ENCODE data around the gene ZDHHC20.

Gene ZDHHC20

GRCh38 chr13:21405309-21405708, 53.8 kb downstream of the ZDHHC20 start:
- no peaks in the 10 kb centered on the region for H3K4me1 ChIP-seq
- no peak overlapping the region for H3K4me3 ChIP-seq (ENCODE audit: low read depth, low read length)
- H3K27me3 ChIP-seq = no peaks in the 10 kb centered on the region
- no peaks in the 10 kb centered on the region for H3K9me3 ChIP-seq
- DNase-seq = no peak
- peaks cover 7% of the 10 kb centered on the region for H3K36me3 ChIP-seq
- TF ChIP-seq, protein P1, sequence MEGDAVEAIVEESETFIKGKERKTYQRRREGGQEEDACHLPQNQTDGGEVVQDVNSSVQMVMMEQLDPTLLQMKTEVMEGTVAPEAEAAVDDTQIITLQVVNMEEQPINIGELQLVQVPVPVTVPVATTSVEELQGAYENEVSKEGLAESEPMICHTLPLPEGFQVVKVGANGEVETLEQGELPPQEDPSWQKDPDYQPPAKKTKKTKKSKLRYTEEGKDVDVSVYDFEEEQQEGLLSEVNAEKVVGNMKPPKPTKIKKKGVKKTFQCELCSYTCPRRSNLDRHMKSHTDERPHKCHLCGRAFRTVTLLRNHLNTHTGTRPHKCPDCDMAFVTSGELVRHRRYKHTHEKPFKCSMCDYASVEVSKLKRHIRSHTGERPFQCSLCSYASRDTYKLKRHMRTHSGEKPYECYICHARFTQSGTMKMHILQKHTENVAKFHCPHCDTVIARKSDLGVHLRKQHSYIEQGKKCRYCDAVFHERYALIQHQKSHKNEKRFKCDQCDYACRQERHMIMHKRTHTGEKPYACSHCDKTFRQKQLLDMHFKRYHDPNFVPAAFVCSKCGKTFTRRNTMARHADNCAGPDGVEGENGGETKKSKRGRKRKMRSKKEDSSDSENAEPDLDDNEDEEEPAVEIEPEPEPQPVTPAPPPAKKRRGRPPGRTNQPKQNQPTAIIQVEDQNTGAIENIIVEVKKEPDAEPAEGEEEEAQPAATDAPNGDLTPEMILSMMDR (IDR thresholded peaks at IDR 0.05; ENCODE audit: low read depth, low read length) = no peak

GRCh38 chr13:21402586-21403307, 56.4 kb downstream of the ZDHHC20 start:
- Histone ChIP-seq H3K4me3 (ENCODE audit: low read depth, low read length) (no peak overlapping the region), H3K4me1 (no peaks in the 10 kb centered on the region), H3K27me3 (no peaks in the 10 kb centered on the region), H3K9me3 (no peaks in the 10 kb centered on the region), H3K36me3 (peaks cover 3% of the 10 kb centered on the region)
- DNase-seq = no peak
- TF ChIP-seq, protein P1 (IDR thresholded peaks at IDR 0.05; ENCODE audit: low read depth, low read length) = no peak

DNA sequence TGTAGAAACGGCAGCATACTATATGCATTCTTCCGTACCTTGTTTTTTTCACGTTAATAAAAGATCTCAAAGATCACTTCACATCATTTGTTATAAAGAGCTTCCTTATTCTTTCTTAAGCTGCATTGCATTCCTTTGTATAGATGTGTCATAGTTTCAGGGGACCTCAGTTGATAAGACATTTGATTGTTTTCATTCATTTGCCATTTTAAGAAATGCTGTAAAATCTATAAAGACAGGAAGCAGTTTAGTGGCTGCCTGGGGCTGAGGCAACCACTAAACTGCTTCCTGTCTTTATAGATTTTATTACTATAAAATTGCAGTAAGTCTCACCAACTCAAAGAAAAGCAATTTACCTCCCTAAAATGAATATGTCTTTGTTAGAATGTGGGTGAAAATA, 59.4 kb downstream of the ZDHHC20 start:
- no peaks in the 10 kb centered on the region for H3K9me3 ChIP-seq
- DNase-seq = no peak
- H3K4me3 ChIP-seq (ENCODE audit: low read depth, low read length) = no peak overlapping the region
- no peaks in the 10 kb centered on the region; the same call in none of the 2 replicates for H3K36me3 ChIP-seq
- TF ChIP-seq, protein P1 (IDR thresholded peaks at IDR 0.05; ENCODE audit: low read depth, low read length) = no peak
- no peaks in the 10 kb centered on the region for H3K4me1 ChIP-seq
- no peaks in the 10 kb centered on the region for H3K27me3 ChIP-seq

- Histone ChIP-seq H3K4me1 (no peaks in the 10 kb centered on the region), H3K36me3 (no peaks in the 10 kb centered on the region; the same call in 1 of the 2 replicates), H3K9me3 (no peaks in the 10 kb centered on the region), H3K4me3 (ENCODE audit: low read depth, low read length) (no peak overlapping the region), H3K27me3 (no peaks in the 10 kb centered on the region)
- TF ChIP-seq, protein P1 (IDR thresholded peaks at IDR 0.05; ENCODE audit: low read depth, low read length) = no peak
- DNase-seq = no peak
Observed at GRCh38 chr13:21395953-21396352, 63.1 kb downstream of the ZDHHC20 start.

GRCh38 chr13:21389124-21389523, 70.0 kb downstream of the ZDHHC20 start:
- no peaks in the 10 kb centered on the region; the same call in none of the 2 replicates for H3K36me3 ChIP-seq
- no peaks in the 10 kb centered on the region for H3K27me3 ChIP-seq
- TF ChIP-seq, protein P1 (IDR thresholded peaks at IDR 0.05; ENCODE audit: low read depth, low read length) = no peak
- DNase-seq = no peak
- H3K4me1 ChIP-seq = no peaks in the 10 kb centered on the region
- no peaks in the 10 kb centered on the region for H3K9me3 ChIP-seq
- H3K4me3 ChIP-seq (ENCODE audit: low read depth, low read length) = no peak overlapping the region

- Histone ChIP-seq H3K36me3 (no peaks in the 10 kb centered on the region; the same call in none of the 2 replicates), H3K4me1 (peaks cover 4% of the 10 kb centered on the region; the same call in 1 of the 2 replicates), H3K9me3 (no peaks in the 10 kb centered on the region), H3K4me3 (ENCODE audit: low read depth, low read length) (no peak overlapping the region), H3K27me3 (no peaks in the 10 kb centered on the region)
- TF ChIP-seq, protein P1 (IDR thresholded peaks at IDR 0.05; ENCODE audit: low read depth, low read length) = no peak
- no peak for DNase-seq
Observed at GRCh38 chr13:21385710-21386109, 73.4 kb downstream of the ZDHHC20 start.

Data from BE2C (cell line).